Astrocyte (in vitro differentiated cells and primary cell): ENCODE results near the gene CTNND2.

Source experiments
- CTCF ChIP-seq: IDR thresholded peaks from 2 replicates; pipeline ENCODE4 v1.5.1; 2011; ENCODE audit warnings: low read depth, mild to moderate bottlenecking, inconsistent platforms, low read length, moderate library complexity; ENCODE audit not compliant: insufficient read depth
- EZH2 ChIP-seq: IDR thresholded peaks from 2 replicates; pipeline ENCODE4 v1.6.1; 2012; ENCODE audit warnings: mild to moderate bottlenecking, low read length, inconsistent platforms; ENCODE audit not compliant: insufficient read depth

GRCh38 chr5:11047030-11047429 is 857.2 kb downstream of the CTNND2 start:
- TF ChIP-seq CTCF (no peak), EZH2 (no peak)
